HG03432 (cell line): ENCODE results near the gene TCF12.

ENCODE experiments used
- ATAC-seq: cut with Tn5 transposase; IDR thresholded peaks from one replicate; pipeline ENCODE4 v1.9.1; 2021; ENCODE audit warnings: mild to moderate bottlenecking, moderate library complexity; ENCODE audit not compliant: unreplicated experiment

TCF12 gene

DNA sequence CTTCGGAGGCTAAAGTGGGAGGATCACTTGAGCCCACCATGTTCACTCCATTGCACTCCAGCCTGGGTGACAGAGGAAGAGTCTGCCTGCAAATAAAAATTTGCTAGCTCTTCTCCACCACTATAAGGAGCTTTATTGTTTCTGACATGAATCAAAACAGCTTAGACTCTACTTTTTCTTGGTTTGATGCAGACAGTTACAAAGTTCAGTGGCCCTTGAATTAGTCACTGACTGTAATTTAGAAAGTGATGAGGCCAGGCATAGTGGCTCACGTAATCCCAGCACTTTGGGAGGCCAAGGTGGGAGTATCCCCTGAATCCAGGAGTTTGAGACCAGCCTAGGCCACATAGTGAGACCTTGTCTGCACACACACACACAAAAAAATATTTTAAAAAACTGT is 285.5 kb downstream of the TCF12 start:
- no peak for ATAC-seq

DNA sequence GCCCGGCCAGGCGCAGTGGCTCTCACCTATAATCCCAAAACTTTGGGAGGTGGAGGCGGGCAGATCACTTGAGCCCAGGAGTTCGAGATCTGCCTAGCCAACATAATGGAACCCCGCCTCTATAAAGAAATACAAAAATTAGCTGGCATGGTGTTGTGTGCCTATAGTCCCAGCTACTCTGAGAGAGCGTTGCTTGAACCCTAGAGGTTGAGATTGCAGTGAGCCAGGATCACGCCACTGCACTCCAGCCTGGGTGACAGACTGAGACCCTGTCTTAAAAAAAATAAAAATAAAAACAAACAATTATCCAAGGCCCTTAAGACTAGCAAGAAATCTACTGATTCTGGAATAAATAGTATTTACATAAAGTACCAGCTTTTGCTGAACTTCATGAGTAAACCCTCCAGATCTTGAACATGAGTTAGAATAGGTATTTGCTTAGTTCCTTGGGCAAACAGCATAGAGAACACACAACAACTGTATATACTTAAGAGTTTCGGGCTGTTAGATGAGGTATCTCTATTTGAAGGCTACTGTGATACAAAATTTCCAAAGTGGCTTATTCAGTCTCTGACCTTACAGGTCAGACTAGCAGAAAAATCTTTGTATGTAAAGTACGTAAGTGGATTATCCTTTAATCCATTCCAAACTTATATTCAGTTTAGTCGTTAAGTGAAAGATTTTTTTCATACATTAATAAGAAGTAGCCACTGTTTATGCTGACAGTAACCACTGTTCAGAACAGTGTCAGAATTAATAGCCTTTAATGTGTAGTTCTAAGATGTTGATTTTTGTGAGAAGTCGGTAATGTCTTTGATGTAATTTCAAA is 286.8 kb downstream of the TCF12 start:
- no peak for ATAC-seq

DNA sequence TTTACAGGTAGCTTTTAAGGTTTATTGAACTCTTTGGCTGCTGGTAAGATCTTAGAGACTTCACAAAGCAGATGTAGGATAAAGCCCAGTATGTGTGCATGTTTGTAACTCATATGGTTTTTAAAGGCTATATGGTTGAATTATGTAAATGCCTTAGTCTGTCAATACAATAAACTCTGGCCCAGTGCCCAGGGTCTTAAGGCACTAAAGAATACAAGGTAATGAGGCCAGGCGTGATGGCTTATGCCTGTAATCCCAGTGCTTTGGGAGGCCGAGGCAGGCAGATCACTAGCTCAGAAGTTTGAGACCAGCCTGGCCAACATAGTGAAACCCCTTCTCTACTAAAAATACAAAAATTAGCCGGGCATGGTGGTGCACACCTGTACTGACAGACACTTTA is 287.6 kb downstream of the TCF12 start:
- ATAC-seq = no peak

- no peak for ATAC-seq
Observed at GRCh38 chr15:57213862-57214261, 295.4 kb downstream of the TCF12 start.

DNA sequence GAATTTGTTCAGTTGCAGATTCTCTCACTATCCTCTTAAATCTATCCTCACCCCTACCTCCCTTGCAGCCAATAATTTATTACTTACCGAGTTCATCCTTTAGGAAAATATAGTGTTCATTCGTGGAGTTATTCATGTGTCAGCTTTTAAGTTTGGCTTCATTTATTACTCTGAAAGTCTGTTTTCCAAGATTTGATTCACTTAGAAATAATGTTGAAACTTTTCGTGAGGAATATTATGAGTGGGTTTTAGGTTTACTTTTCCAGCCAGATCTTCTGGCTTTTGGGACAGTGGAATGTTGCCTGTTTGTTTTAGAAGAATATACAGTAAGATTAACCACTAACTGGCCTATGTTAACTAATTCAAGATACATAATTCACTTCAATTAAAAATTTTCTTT is 296.9 kb downstream of the TCF12 start:
- ATAC-seq = no peak

DNA sequence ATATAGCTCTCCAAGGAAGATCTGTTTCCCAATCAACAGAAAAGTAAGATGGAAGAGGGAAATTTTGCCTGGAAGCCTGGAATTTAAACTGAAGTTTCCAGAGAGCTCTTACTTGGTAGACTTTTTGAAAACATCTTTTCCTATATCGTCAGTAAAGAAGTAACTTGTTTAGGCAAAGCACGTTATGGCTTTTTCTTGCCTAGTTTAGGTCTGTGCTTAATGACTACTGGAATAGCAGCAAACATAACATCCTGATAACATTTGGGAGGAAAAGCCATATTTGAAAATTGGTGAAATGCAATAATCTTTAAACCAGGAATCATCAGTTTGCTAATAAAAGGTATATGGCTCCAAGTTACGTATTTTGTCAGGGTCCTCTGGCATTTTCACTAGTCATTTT is 297.4 kb downstream of the TCF12 start:
- ATAC-seq = no peak

DNA sequence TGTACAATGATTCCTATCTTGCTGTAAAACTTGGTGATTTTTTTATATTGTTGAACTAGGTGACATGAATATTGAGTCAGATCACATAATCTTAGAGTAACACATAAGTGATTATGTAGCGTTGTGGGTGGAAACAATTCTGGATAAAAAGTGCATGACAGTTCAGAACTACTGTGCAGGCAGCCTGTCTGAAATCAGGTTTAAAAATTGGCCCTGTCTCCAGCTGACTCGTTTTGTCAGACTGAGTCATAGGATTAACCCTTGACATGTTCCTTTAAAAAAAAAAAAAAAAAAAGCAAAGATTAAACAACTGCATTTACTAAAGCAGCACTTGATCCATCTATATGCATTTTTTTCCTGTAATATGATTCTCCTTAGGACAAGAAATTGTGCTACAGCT is 297.8 kb downstream of the TCF12 start:
- no peak for ATAC-seq

- ATAC-seq = no peak
Observed at GRCh38 chr15:57217778-57218598, 299.5 kb downstream of the TCF12 start.

GRCh38 chr15:57218826-57219576 is 300.6 kb downstream of the TCF12 start:
- ATAC-seq = no peak

GRCh38 chr15:57220205-57220604 is 301.8 kb downstream of the TCF12 start:
- no peak for ATAC-seq

DNA sequence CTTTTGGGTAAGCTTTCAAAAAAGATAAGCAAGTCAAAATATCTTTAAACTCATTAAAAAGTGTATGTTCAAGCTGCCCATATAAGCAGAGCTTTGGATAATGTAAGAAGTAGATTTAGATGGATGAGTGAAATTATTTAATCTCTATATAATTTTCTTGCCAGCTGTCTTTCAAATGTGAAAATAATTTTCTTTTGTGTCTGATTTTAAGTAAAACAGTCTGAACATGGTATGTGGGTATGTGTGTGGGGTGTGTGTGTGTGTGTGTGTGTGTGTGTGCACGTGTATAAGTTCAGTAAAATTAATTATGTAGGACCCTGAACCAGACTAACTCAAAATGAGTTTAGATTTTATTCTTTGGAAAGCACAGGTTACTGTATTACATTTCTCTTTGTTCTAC is 302.7 kb downstream of the TCF12 start:
- no peak for ATAC-seq

- ATAC-seq = no peak
Observed at GRCh38 chr15:57223345-57223744, 304.9 kb downstream of the TCF12 start.

GRCh38 chr15:57223887-57224286 is 305.4 kb downstream of the TCF12 start:
- no peak for ATAC-seq

- ATAC-seq = no peak
Observed at GRCh38 chr15:57224664-57225063, 306.2 kb downstream of the TCF12 start.

DNA sequence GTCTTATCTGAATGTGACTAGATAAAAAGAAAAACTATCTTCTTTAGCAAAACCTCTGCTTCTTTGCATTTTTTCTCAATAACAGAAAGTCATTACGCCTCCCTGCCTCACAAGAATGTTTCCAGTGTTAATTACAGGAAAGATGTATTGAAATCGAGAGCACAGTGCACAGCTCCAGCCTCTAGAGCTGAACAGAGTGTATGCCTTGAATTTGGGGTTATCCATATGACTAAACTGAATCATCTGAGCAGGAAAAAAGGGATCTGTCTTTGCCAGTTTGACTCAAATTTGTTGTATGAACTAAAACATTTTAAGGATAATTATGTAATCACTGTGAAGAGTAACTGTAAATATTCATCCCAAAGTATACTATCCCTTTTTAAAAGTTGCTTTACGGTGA is 308.7 kb downstream of the TCF12 start:
- ATAC-seq = no peak

DNA sequence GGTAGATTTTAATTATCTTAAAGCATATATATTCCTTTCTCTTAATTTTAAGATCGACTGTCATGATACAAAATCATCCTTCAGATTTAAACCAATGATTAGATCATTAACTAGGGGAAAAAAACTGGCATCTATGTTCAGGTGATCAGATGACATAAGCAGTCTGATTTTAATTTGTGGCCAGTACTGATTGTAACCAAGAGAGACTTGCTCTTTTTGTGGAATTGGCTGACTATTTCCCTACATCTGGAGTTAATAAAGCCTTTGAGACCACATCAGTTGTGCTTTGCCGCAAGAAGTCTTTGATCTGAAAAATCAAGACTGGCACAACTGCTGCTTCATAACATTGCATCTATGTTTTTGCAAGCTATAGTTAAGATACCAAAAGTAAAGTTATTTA is 309.5 kb downstream of the TCF12 start:
- no peak for ATAC-seq

DNA sequence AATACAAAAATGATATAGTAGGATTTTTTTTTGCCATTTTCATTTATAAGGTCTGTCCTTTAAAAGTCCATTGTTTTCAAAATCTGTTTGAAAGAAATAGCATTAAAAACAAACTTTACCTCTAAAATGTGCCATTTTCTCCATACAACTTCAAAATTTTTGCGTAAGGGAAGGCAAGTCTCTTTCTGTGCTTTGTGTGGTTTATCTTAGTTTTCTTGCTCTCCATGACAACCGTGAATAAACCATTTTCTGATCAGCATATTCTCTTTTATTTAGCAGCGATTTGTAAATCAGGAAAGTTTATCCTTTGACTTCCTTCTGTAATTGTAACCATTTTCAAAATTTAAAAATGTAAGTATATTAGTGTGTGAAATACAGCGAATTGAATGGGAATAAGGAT is 310.0 kb downstream of the TCF12 start:
- no peak for ATAC-seq

- no peak for ATAC-seq
Observed at GRCh38 chr15:57229051-57229450, 310.6 kb downstream of the TCF12 start.

DNA sequence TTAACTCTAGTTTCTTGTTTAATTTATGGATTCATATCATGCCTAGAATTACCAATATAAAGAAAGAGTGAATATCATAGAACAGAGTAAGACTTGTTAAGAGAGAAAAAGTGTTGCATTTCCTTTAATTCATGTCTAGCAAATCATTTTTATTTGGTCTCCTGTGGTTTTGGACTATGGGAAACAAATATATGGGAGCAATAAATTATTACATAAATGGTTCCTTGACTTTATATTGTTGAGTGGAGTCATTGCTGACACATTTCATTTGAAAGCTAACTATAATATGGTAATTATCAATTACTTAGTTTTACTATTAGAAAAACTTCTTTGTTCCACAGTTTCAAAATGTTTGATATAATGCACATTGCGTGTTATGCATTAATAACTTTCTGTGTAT is 313.1 kb downstream of the TCF12 start:
- no peak for ATAC-seq

- no peak for ATAC-seq
Observed at GRCh38 chr15:57234156-57234555, 315.7 kb downstream of the TCF12 start.

DNA sequence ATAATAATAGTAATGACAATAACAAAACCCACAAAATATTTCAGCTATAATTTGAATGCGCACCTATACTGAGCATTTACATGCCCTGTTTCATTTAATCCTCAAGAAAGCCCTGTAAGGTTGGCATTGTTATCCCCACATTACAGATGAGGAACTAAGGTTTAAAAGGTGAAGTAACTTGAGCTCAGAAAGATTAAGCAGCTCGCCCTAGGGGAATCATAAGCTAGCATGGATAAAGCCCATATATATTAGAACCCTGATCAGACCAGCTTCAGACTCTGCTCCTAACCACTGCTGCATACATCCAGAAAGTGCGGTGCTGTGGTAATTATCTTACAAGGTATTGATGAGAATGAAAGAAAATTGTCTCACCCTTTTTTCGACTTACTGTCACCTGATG is 316.7 kb downstream of the TCF12 start:
- ATAC-seq = no peak

- ATAC-seq = no peak
Observed at GRCh38 chr15:57235873-57236272, 317.4 kb downstream of the TCF12 start.
